HG03139 (cell line): Measurements from ENCODE around the gene RIPOR2.
"Not testable (repeated sequence)": the region's sequence is repeated elsewhere in the genome, so short reads cannot be mapped to it uniquely, and the experiment has no call there.

ENCODE experiments used
- ATAC-seq: cut with Tn5 transposase; IDR thresholded peaks from one replicate; pipeline ENCODE4 v1.9.1; 2021; ENCODE audit not compliant: unreplicated experiment

The RIPOR2 gene

GRCh38 chr6:24953726-24954125, 18.0 kb upstream of the RIPOR2 start:
- no peak for ATAC-seq

GRCh38 chr6:24951811-24952299, 16.1 kb upstream of the RIPOR2 start:
- ATAC-seq = no peak

- ATAC-seq = no peak
These were observed 14.6 kb upstream of the RIPOR2 start for GRCh38 chr6:24950218-24950941.

- ATAC-seq = peak; percentile 96
These were observed 13.3 kb upstream of the RIPOR2 start for GRCh38 chr6:24949020-24949569.

GRCh38 chr6:24948261-24948660, 12.5 kb upstream of the RIPOR2 start:
- not testable (repeated sequence) for ATAC-seq

GRCh38 chr6:24947636-24948035, 11.9 kb upstream of the RIPOR2 start:
- ATAC-seq = no peak

- no peak for ATAC-seq
These were observed 9.3 kb upstream of the RIPOR2 start for GRCh38 chr6:24945054-24945453.

- ATAC-seq = no peak
These were observed 8.0 kb upstream of the RIPOR2 start for GRCh38 chr6:24943774-24944173.

- ATAC-seq = no peak
These were observed 4.7 kb upstream of the RIPOR2 start for GRCh38 chr6:24940311-24940917.

GRCh38 chr6:24936641-24937317, 1.0 kb upstream of the RIPOR2 start:
- ATAC-seq = peak; percentile 63

GRCh38 chr6:24933868-24934401, 1.8 kb downstream of the RIPOR2 start:
- no peak for ATAC-seq

GRCh38 chr6:24933266-24933665, 2.5 kb downstream of the RIPOR2 start:
- ATAC-seq = no peak

- no peak for ATAC-seq
These were observed 2.9 kb downstream of the RIPOR2 start for GRCh38 chr6:24932832-24933231.

GRCh38 chr6:24931718-24932691, 3.8 kb downstream of the RIPOR2 start:
- ATAC-seq = no peak

- no peak for ATAC-seq
These were observed 4.5 kb downstream of the RIPOR2 start for GRCh38 chr6:24931296-24931695.

GRCh38 chr6:24930431-24930871, 5.3 kb downstream of the RIPOR2 start:
- ATAC-seq = no peak

- no peak for ATAC-seq
These were observed 6.5 kb downstream of the RIPOR2 start for GRCh38 chr6:24929242-24929641.

- no peak for ATAC-seq
These were observed 7.6 kb downstream of the RIPOR2 start for GRCh38 chr6:24927985-24928745.

- no peak for ATAC-seq
These were observed 8.3 kb downstream of the RIPOR2 start for GRCh38 chr6:24927277-24927955.
